Naive thymus-derived CD4-positive, alpha-beta T cell (primary cell): ENCODE data around the gene ZNF597. TPM values are rescaled to one million over a fixed set of nuclear protein-coding genes. Genes with fewer than 3 reads are reported as not detected.

Experiments used
- ATAC-seq: fragments of 150-1000 bp; cut with Tn5 transposase; 2 replicates; pipeline ENCODE4 v1.10.0; 2021; ENCODE audit warnings: mild to moderate bottlenecking, moderate library complexity
- CTCF ChIA-PET: fragments of 350-600 bp; sonication (Branson Sonifier 250); formaldehyde crosslinking; loops from one replicate; lab custom pipeline; 2021; ENCODE audit warnings: antibody characterized with exemption; lab: Charles Lee
- POLR2A ChIA-PET: fragments of 350-600 bp; sonication (Branson Sonifier 250); formaldehyde crosslinking; loops from one replicate; lab custom pipeline; 2021; ENCODE audit warnings: antibody characterized with exemption, inconsistent platforms; lab: Charles Lee
- DNase-seq, 9 donors: peaks; one replicate each; pipeline versions ENCODE4 v3.0.0 to v3.0.0-alpha.2; 2020 to 2022; ENCODE audit warnings: mixed read lengths in 1 of 9
- H3K27ac ChIP-seq: one replicate; pipeline ENCODE4 v1.7.0; 2013; ENCODE audit warnings: mild to moderate bottlenecking, low read depth, low read length, moderate library complexity
- H3K27me3 ChIP-seq, 2 donors: one replicate each; pipeline ENCODE4 v1.7.0; 2013; ENCODE audit warnings: low read length in 2 of 2, mild to moderate bottlenecking in 2 of 2, moderate library complexity in 2 of 2; ENCODE audit not compliant: control insufficient read depth in 2 of 2, insufficient read depth in 2 of 2
- H3K36me3 ChIP-seq, 3 experiments: 1 replicate in 2 of 3; 2 replicates in 1 of 3; pipeline ENCODE4 v1.7.0; 2013; ENCODE audit warnings: low read length in 3 of 3, mild to moderate bottlenecking in 3 of 3, moderate library complexity in 1 of 3; ENCODE audit not compliant: insufficient read depth in 3 of 3, control insufficient read depth in 2 of 3
- H3K4me1 ChIP-seq, 2 donors: one replicate each; pipeline ENCODE4 v1.7.0; 2013; ENCODE audit warnings: low read length in 2 of 2, mild to moderate bottlenecking in 2 of 2, moderate library complexity in 1 of 2; ENCODE audit not compliant: control insufficient read depth in 2 of 2, insufficient read depth in 2 of 2
- H3K4me3 ChIP-seq: 2 replicates; pipeline ENCODE4 v1.7.0; 2013; ENCODE audit warnings: mild to moderate bottlenecking, low read length
- H3K9me3 ChIP-seq, 3 experiments: 1 replicate in 2 of 3; 2 replicates in 1 of 3; pipeline ENCODE4 v1.7.0; 2013; ENCODE audit warnings: low read length in 3 of 3; ENCODE audit not compliant: control insufficient read depth in 2 of 3
- H3K27ac Mint-ChIP-seq, 9 donors: one replicate each; pipeline ENCODE4 v1.8.0; 2020 to 2022; ENCODE audit warnings: mixed read lengths in 9 of 9, mild to moderate bottlenecking in 8 of 9, moderate library complexity in 5 of 9, inconsistent platforms in 2 of 9
- H3K27me3 Mint-ChIP-seq, 5 donors: one replicate each; pipeline ENCODE4 v1.8.0; 2021 to 2022; ENCODE audit warnings: mixed read lengths in 5 of 5, mild to moderate bottlenecking in 1 of 5
- H3K36me3 Mint-ChIP-seq, 5 donors: one replicate each; pipeline ENCODE4 v1.8.0; 2020 to 2022; ENCODE audit warnings: mixed read lengths in 5 of 5, mild to moderate bottlenecking in 3 of 5, inconsistent platforms in 1 of 5
- H3K4me1 Mint-ChIP-seq, 7 donors: one replicate each; pipeline ENCODE4 v1.8.0; 2020 to 2022; ENCODE audit warnings: mixed read lengths in 7 of 7, mild to moderate bottlenecking in 3 of 7, inconsistent platforms in 1 of 7
- H3K4me3 Mint-ChIP-seq, 10 donors: one replicate each; pipeline ENCODE4 v1.8.0; 2020 to 2022; ENCODE audit warnings: mild to moderate bottlenecking in 10 of 10, mixed read lengths in 10 of 10, moderate library complexity in 6 of 10, inconsistent platforms in 2 of 10
- H3K9me3 Mint-ChIP-seq, 11 donors: one replicate each; pipeline ENCODE4 v1.8.0; 2020 to 2022; ENCODE audit warnings: mixed read lengths in 11 of 11, mild to moderate bottlenecking in 4 of 11, inconsistent platforms in 1 of 11, moderate library complexity in 1 of 11
- intact Hi-C, 2 donors: fragments of 100-400 bp; cut with micrococcal nuclease; formaldehyde crosslinking; loops; one replicate each; pipeline ENCODE4 v1.15.1; 2023
- polyA plus RNA-seq, 2 donors: library from polyadenylated mRNA; unstranded; fragments of 300-500 nt; fragmentation: Illumina TruSeq; gene quantifications; one replicate each; pipeline ENCODE4 v1.2.3, GENCODE V29; 2021
- total RNA-seq, 6 experiments: library from RNA in 5 of 6; stranded (reverse) in 5 of 6; gene quantifications; 1 replicate in 5 of 6; 2 replicates in 1 of 6; pipeline ENCODE4 v1.2.3 and lab custom pipeline; 2021 to 2026

The ZNF597 gene
- total and polyA plus RNA-seq, 7 experiments from 2014 or later: 1.7 to 5.9 (median 2.9) TPM

- no peak for ATAC-seq
- Mint-ChIP-seq H3K27ac (peak overlapping the region in 3 of 9 donors; percentile 47 to 80 (median 54)), H3K4me3 (peak overlapping the region in 2 of 10 donors; percentile 34 to 48), H3K36me3 (peaks cover 0 to 12% (median 0%) of the 10 kb centered on the region in 5 donors), H3K27me3 (no peaks in the 10 kb centered on the region), H3K9me3 (peaks cover 0 to 1% (median 0%) of the 10 kb centered on the region in 11 donors), H3K4me1 (peaks cover 35 to 89% (median 75%) of the 10 kb centered on the region in 7 donors)
- H3K4me3 ChIP-seq: no peak overlapping the region
- CTCF ChIA-PET: interaction anchor here (0.6 kb wide), 1 partner anchor 334 kb away, joined by 3 read pairs; no protein-coding TSS in a partner anchor
- H3K9me3 ChIP-seq: no peaks in the 10 kb centered on the region
- no peak for DNase-seq
- no peaks in the 10 kb centered on the region for H3K27me3 ChIP-seq
- intact Hi-C loops: no loop called here
- H3K4me1 ChIP-seq: peaks cover 25 to 28% of the 10 kb centered on the region in 2 donors
- peaks cover 0 to 21% (median 0%) of the 10 kb centered on the region in 3 experiments for H3K36me3 ChIP-seq
- POLR2A ChIA-PET: no interaction called here
- no peak overlapping the region for H3K27ac ChIP-seq
Measured at GRCh38 chr16:3465301-3465700, 22.0 kb upstream of the ZNF597 start.

- Histone ChIP-seq H3K4me3 (no peak overlapping the region), H3K9me3 (no peaks in the 10 kb centered on the region), H3K27me3 (no peaks in the 10 kb centered on the region), H3K36me3 (peaks cover 0 to 8% (median 0%) of the 10 kb centered on the region in 3 experiments), H3K4me1 (peaks cover 46 to 49% of the 10 kb centered on the region in 2 donors), H3K27ac (peak overlapping the region; percentile 96)
- peaks cover 0 to 13% (median 0%) of the 10 kb centered on the region in 5 donors for H3K36me3 Mint-ChIP-seq
- CTCF ChIA-PET: interaction anchor here (0.6 to 1.5 kb wide), 5 partner anchors 326 to 1174 kb away, joined by 3 to 7 read pairs (median 3); partner anchors contain the start of gene ZNF213
- intact Hi-C loops: loop anchor here in 1 of 2 donors (1.0 kb wide), 1 partner anchor 458 kb away; no protein-coding TSS in a partner anchor
- H3K4me1 Mint-ChIP-seq: peaks cover 45 to 80% (median 70%) of the 10 kb centered on the region in 7 donors
- peak overlapping the region in 8 of 9 donors; percentile 21 to 97 (median 84) for H3K27ac Mint-ChIP-seq
- peak in 7 of 9 donors; percentile 48 to 70 (median 61) for DNase-seq
- peak overlapping the region; percentile 8 to 90 (median 48) for H3K4me3 Mint-ChIP-seq
- no peak for ATAC-seq
- peaks cover 0 to 3% (median 0%) of the 10 kb centered on the region in 11 donors for H3K9me3 Mint-ChIP-seq
- no peaks in the 10 kb centered on the region for H3K27me3 Mint-ChIP-seq
- POLR2A ChIA-PET: interaction anchor here (0.9 kb wide), 1 partner anchor 60 kb away, joined by 3 read pairs; the partner anchor contains the start of genes ZNF174 and ZSCAN32
Measured at GRCh38 chr16:3461151-3461550, 17.8 kb upstream of the ZNF597 start.

GRCh38 chr16:3460585-3460984 lies 17.3 kb upstream of the ZNF597 start:
- Histone ChIP-seq H3K4me1 (peaks cover 46 to 49% of the 10 kb centered on the region in 2 donors), H3K27me3 (no peaks in the 10 kb centered on the region), H3K27ac (peak overlapping the region; percentile 96), H3K4me3 (no peak overlapping the region), H3K9me3 (no peaks in the 10 kb centered on the region), H3K36me3 (peaks cover 0 to 4% (median 0%) of the 10 kb centered on the region in 3 experiments)
- intact Hi-C loops: no loop called here
- POLR2A ChIA-PET: interaction anchor here (0.6 to 1.2 kb wide), 4 partner anchors 49 to 276 kb away, joined by 3 to 4 read pairs (median 3); partner anchors contain the start of gene ZNF263
- Mint-ChIP-seq H3K4me3 (peak overlapping the region; percentile 19 to 93 (median 58)), H3K9me3 (peaks cover 0 to 3% (median 0%) of the 10 kb centered on the region in 11 donors), H3K4me1 (peaks cover 46 to 77% (median 67%) of the 10 kb centered on the region in 7 donors), H3K36me3 (peaks cover 0 to 13% (median 0%) of the 10 kb centered on the region in 5 donors), H3K27ac (peak overlapping the region in 8 of 9 donors; percentile 71 to 97 (median 84)), H3K27me3 (no peaks in the 10 kb centered on the region)
- CTCF ChIA-PET: interaction anchor here (1.1 to 1.7 kb wide), 4 partner anchors 328 to 428 kb away, joined by 3 to 7 read pairs (median 4); no protein-coding TSS in a partner anchor
- ATAC-seq (no peak), DNase-seq (no peak)

DNA sequence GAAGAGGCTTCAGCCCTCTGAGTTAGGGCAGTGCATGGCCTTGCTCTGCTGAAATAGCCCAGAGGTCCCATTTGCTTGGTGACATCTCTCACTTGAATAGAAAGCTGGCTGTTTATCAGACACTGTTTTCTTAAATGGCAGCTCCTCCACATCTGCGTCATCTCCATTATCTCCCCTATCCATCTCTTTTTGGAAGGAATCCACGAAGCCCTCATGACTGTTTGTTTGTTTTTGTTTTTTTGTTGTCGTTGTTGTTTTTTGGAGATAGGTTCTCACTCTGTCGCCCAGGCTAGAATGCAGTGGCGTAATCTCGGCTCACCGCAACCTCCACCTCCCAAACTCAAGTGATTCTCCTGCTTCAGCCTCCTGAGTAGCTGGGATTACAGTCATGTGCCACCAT lies 16.8 kb upstream of the ZNF597 start:
- ATAC-seq: no peak
- H3K27ac ChIP-seq: peak overlapping the region; percentile 96
- no peak for DNase-seq
- Mint-ChIP-seq H3K27ac (peak overlapping the region in 8 of 9 donors; percentile 68 to 97 (median 92)), H3K36me3 (peaks cover 0 to 9% (median 0%) of the 10 kb centered on the region in 5 donors), H3K4me1 (peaks cover 42 to 72% (median 62%) of the 10 kb centered on the region in 7 donors), H3K9me3 (peaks cover 0 to 3% (median 0%) of the 10 kb centered on the region in 11 donors), H3K27me3 (no peaks in the 10 kb centered on the region), H3K4me3 (peak overlapping the region; percentile 74 to 97 (median 90))
- H3K36me3 ChIP-seq: no peaks in the 10 kb centered on the region
- H3K9me3 ChIP-seq: no peaks in the 10 kb centered on the region
- POLR2A ChIA-PET: interaction anchor here (0.6 to 1.2 kb wide), 4 partner anchors 49 to 276 kb away, joined by 3 to 4 read pairs (median 3); partner anchors contain the start of gene ZNF263
- no peak overlapping the region for H3K4me3 ChIP-seq
- intact Hi-C loops: no loop called here
- CTCF ChIA-PET: interaction anchor here (1.5 to 1.7 kb wide), 2 partner anchors 328 to 330 kb away, joined by 6 to 7 read pairs; no protein-coding TSS in a partner anchor
- peaks cover 46 to 49% of the 10 kb centered on the region in 2 donors for H3K4me1 ChIP-seq
- no peaks in the 10 kb centered on the region for H3K27me3 ChIP-seq

- Histone ChIP-seq H3K9me3 (no peaks in the 10 kb centered on the region), H3K27me3 (no peaks in the 10 kb centered on the region), H3K4me1 (peaks cover 46 to 49% of the 10 kb centered on the region in 2 donors), H3K36me3 (no peaks in the 10 kb centered on the region), H3K4me3 (peak overlapping the region; percentile 84), H3K27ac (peak overlapping the region; percentile 96)
- H3K9me3 Mint-ChIP-seq: peaks cover 0 to 3% (median 0%) of the 10 kb centered on the region in 11 donors
- H3K36me3 Mint-ChIP-seq: peaks cover 0 to 9% (median 0%) of the 10 kb centered on the region in 5 donors
- intact Hi-C loops: loop anchor here (1.0 to 5.0 kb wide), 6 partner anchors 58 to 302 kb away; partner anchors contain the start of genes TIGD7 (in 1 of the 2), ZNF174 (in 1 of the 2), ZNF200 (in 1 of the 2) and ZNF75A (in 1 of the 2)
- CTCF ChIA-PET: interaction anchor here (1.7 kb wide), 1 partner anchor 327 kb away, joined by 6 read pairs; no protein-coding TSS in a partner anchor
- peaks cover 42 to 70% (median 62%) of the 10 kb centered on the region in 7 donors for H3K4me1 Mint-ChIP-seq
- POLR2A ChIA-PET: interaction anchor here (0.9 to 1.5 kb wide), 3 partner anchors 177 to 325 kb away, joined by 3 to 4 read pairs (median 3); partner anchors contain the start of gene ZNF213
- DNase-seq (peak in 6 of 9 donors; percentile 16 to 30 (median 25)), ATAC-seq (no peak)
- peak overlapping the region; percentile 74 to 97 (median 90) for H3K4me3 Mint-ChIP-seq
- H3K27ac Mint-ChIP-seq: peak overlapping the region; percentile 62 to 97 (median 90)
- H3K27me3 Mint-ChIP-seq: no peaks in the 10 kb centered on the region
Measured at GRCh38 chr16:3459401-3460090, 16.2 kb upstream of the ZNF597 start.
